ENCODE measurements around the gene PITX1.

Gene PITX1

DNA sequence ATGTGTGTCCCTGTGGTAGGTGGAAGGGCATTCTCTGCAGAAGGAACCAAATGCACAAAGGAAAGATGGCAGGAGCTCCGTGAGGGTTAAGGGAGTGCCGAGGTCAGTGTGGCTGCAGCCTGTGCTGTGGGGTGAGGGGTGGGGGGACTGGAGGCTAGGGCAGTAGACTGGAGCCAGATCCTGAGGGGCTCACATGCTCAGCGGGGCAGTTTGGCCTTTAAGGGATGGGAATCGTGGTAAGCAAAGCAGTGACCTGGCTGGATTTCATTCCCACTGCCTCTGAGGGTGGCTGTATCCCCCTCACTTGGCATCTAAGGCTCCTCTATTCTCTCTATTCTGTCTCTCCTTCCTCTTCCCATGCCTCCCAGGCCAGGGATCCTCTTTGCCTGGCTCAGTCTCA is 15.6 kb downstream of the PITX1 start:
- no peak for DNase-seq (ENCODE audit: low read depth)
- TF ChIP-seq, protein P1, sequence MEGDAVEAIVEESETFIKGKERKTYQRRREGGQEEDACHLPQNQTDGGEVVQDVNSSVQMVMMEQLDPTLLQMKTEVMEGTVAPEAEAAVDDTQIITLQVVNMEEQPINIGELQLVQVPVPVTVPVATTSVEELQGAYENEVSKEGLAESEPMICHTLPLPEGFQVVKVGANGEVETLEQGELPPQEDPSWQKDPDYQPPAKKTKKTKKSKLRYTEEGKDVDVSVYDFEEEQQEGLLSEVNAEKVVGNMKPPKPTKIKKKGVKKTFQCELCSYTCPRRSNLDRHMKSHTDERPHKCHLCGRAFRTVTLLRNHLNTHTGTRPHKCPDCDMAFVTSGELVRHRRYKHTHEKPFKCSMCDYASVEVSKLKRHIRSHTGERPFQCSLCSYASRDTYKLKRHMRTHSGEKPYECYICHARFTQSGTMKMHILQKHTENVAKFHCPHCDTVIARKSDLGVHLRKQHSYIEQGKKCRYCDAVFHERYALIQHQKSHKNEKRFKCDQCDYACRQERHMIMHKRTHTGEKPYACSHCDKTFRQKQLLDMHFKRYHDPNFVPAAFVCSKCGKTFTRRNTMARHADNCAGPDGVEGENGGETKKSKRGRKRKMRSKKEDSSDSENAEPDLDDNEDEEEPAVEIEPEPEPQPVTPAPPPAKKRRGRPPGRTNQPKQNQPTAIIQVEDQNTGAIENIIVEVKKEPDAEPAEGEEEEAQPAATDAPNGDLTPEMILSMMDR (IDR thresholded peaks at IDR 0.05; ENCODE audit: insufficient read depth, low read depth, low read length, missing control alignments) = no peak
- H3K4me3 ChIP-seq (ENCODE audit: low read depth, low read length) = no peak overlapping the region

DNA sequence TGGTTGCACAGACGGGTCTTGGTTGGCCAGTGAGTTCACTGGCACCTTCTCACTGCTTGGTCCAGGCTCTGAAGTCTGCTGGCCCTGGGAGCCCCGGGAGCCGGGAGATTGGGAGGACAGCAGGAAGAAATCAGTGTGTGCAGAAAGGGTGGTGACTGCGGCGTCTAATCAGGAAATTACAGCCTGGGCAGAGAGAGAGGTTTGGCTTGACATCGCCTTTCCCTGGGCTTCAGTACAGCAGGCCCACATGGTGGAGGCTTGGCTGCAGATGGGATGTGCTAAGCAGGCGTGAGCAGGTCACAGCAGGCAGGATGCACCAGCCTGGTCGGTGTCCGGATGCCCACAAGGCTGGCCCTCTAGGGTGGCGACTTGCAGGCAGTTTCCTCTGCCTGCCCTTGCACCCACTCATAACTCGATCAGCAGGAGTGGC is 17.2 kb downstream of the PITX1 start:
- H3K4me3 ChIP-seq (ENCODE audit: low read depth, low read length) = no peak overlapping the region
- DNase-seq (ENCODE audit: low read depth) = no peak
- TF ChIP-seq, protein P1 (IDR thresholded peaks at IDR 0.05; ENCODE audit: insufficient read depth, low read depth, low read length, missing control alignments) = no peak

DNA sequence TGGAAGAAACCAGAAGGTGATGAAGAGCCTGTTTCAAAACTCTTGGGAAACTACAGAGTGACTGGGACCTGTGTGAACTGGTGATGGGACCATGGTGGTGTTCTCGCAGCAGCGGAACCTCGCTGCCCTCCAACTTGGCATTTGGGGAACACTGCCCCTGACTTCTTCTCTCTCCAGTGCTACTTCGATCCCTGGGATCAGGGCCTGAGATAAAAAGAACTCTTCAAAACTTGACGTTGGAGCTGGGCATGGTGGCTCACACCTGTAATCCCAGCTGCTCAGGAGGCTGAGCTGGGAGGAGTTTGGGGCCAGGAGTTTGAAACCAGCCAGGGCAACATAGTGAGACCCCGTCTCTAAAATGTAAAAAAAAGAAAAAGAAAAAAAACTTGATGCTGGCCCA is 18.1 kb downstream of the PITX1 start:
- DNase-seq (ENCODE audit: low read depth) = no peak
- no peak overlapping the region for H3K4me3 ChIP-seq (ENCODE audit: low read depth, low read length)
- TF ChIP-seq, protein P1 (IDR thresholded peaks at IDR 0.05; ENCODE audit: insufficient read depth, low read depth, low read length, missing control alignments) = no peak

DNA sequence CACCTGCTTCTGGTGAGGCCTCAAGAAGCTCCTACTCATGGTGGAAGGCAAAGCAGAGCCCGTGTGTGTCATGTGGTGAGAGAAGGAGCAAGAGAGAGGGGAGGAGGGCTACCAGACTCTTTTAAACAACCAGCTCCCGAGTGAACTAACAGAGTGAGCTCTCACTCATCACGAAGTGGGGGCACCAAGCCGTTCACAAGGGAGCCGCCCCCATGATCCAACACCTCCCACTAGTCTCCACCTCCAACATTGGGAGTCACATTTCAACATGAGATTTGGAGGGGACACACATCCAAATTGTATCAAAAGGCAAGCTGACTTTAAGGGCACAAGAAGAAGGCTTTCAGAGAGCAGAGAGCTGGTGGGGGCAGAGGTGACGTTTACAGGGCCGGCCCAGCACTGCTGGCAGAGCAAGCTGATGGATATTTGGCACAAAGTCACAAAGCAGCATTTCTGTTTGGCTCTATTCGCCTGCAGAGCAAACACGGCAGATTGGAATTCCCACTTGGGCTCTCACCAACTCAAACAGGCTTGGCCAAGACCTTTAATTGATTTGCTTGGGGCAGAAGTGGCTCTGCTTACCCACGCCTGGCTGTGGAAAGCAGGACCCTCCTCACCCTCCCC is 20.0 kb downstream of the PITX1 start:
- TF ChIP-seq, protein P1 (IDR thresholded peaks at IDR 0.05; ENCODE audit: insufficient read depth, low read depth, low read length, missing control alignments) = no peak
- no peak for DNase-seq (ENCODE audit: low read depth)
- no peak overlapping the region for H3K4me3 ChIP-seq (ENCODE audit: low read depth, low read length)

DNA sequence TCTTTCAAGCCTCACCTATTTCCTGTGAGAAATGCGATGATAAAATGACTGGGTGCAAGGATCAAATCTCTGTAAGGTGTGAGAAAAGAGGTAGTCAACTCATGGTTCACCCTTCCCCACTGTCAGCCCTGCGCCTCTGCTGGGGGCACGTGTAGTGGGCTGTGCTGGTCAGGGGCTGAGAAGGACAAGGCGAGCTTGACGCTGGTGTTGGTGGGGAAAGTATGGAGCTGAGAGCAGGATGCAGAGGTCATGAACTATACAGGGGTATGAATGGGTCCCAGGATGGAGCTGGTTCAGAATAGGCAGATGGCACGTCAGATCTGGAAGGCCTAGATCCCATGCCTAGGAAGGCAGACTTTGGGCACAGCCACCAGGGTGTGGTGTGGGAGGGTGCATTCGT is 20.6 kb downstream of the PITX1 start:
- TF ChIP-seq, protein P1 (IDR thresholded peaks at IDR 0.05; ENCODE audit: insufficient read depth, low read depth, low read length, missing control alignments) = no peak
- no peak for DNase-seq (ENCODE audit: low read depth)
- no peak overlapping the region for H3K4me3 ChIP-seq (ENCODE audit: low read depth, low read length)

DNA sequence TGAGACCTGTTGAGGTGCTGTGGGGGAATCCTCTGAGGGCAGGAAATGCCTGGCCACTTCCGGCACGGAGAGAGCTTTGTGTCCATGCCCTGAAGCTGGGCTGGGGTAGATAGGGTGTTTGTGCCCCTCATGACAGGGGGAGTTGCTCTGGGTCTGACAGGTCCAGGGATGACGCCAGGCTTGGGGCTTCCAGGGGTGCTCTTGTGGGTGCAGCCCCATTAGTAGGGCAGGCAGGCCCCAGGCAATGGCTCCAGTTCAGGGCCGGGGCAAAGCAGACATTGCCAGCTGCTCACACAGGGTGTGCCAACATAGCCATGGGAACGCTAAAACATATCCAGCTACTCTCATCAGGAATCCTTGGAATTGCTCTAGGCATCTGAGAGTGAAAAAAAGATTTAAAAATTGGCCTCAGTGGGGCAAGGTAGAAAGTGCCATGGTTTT is 21.1 kb downstream of the PITX1 start:
- TF ChIP-seq, protein P1 (IDR thresholded peaks at IDR 0.05; ENCODE audit: insufficient read depth, low read depth, low read length, missing control alignments) = no peak
- no peak for DNase-seq (ENCODE audit: low read depth)
- no peak overlapping the region for H3K4me3 ChIP-seq (ENCODE audit: low read depth, low read length)

DNA sequence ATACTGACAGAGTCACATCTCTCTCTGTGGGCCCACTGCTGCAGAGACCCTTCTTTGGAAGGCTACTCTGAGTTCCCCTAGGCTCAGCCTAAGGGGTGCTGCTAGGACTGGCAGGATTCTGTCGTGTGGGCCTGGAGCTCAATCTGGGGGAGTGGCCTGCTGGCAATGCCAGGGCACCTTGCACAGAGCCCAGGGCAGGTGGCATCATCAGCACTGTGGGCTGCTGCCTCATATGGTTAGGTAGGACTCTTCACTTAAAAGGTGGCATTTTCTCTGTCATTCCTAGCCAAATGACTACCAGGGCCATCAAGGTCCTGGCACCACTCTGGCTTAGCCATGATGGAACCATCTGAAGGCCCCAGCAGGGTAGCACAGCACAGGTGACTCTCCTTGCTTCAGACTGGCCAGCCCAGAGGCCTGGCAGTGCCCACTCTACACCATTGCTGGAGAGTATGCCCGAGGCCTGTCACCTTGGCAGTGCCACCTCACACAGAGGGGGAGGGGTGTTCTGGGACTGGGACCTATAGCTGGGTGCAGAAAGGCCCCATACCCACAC is 21.9 kb downstream of the PITX1 start:
- no peak for DNase-seq (ENCODE audit: low read depth)
- TF ChIP-seq, protein P1 (IDR thresholded peaks at IDR 0.05; ENCODE audit: insufficient read depth, low read depth, low read length, missing control alignments) = no peak
- no peak overlapping the region for H3K4me3 ChIP-seq (ENCODE audit: low read depth, low read length)
